PFSK-1 (cell line): Measurements from ENCODE around the gene UGT1A7.

Experiments used
- FOXP2 ChIP-seq: optimal IDR thresholded peaks from 2 replicates; pipeline ENCODE3; 2011; ENCODE audit warnings: borderline replicate concordance, control low read depth, inconsistent platforms; ENCODE audit not compliant: insufficient read depth; ENCODE audit errors: extremely low read length, extremely low read depth
- POLR2AphosphoS5 ChIP-seq: IDR thresholded peaks from 2 replicates; pipeline ENCODE4 v1.6.1; 2012; ENCODE audit warnings: low read depth, mild to moderate bottlenecking, control low read depth, low read length, moderate library complexity
- REST ChIP-seq, 2 experiments: IDR thresholded peaks; 2 replicates each; pipeline versions ENCODE4 v1.6.1 to v1.8.0; 2011 to 2012; ENCODE audit warnings: low read depth in 2 of 2, low read length in 2 of 2, control low read depth in 1 of 2, inconsistent platforms in 1 of 2, mild to moderate bottlenecking in 1 of 2, moderate library complexity in 1 of 2; ENCODE audit not compliant: insufficient read depth in 1 of 2
- SIN3A ChIP-seq: IDR thresholded peaks from 2 replicates; pipeline ENCODE4 v1.6.1; 2012; ENCODE audit warnings: mild to moderate bottlenecking, low read length, moderate library complexity, borderline replicate concordance; ENCODE audit not compliant: insufficient read depth
- TAF1 ChIP-seq: IDR thresholded peaks from 2 replicates; pipeline ENCODE4 v1.6.1; 2012; ENCODE audit warnings: low read length, control low read depth, borderline replicate concordance; ENCODE audit not compliant: insufficient read depth

UGT1A7 gene

GRCh38 chr2:233705911-233706506 is 24.3 kb downstream of the UGT1A7 start:
- TF ChIP-seq FOXP2: no peak
- TF ChIP-seq POLR2AphosphoS5: no peak

DNA sequence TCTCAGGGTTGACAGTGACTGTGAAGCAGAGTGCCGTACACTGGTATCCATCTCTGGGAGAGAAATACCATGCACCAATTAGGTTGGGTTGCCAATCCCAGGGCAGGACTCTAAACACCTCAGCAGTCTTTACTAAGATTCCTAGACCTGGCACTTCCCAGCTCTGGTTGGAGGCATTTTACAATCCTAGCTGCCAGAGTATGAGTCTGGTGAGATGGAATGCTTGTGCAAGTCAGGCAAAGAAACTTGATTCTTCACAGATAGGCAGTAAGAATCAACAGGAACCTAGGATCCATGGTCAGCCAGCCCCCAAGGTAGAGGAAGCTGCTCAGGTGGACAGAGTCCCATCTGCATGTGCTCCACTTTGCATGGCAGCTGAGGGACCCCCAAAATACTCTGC is 25.0 kb downstream of the UGT1A7 start:
- TF ChIP-seq FOXP2 (no peak), POLR2AphosphoS5 (no peak), TAF1 (no peak), SIN3A (no peak), REST (IDR thresholded peaks at IDR 0.05; ENCODE audit: insufficient read depth in 1 of 2, low read depth in 2 of 2, low read length in 2 of 2) (no peak)

DNA sequence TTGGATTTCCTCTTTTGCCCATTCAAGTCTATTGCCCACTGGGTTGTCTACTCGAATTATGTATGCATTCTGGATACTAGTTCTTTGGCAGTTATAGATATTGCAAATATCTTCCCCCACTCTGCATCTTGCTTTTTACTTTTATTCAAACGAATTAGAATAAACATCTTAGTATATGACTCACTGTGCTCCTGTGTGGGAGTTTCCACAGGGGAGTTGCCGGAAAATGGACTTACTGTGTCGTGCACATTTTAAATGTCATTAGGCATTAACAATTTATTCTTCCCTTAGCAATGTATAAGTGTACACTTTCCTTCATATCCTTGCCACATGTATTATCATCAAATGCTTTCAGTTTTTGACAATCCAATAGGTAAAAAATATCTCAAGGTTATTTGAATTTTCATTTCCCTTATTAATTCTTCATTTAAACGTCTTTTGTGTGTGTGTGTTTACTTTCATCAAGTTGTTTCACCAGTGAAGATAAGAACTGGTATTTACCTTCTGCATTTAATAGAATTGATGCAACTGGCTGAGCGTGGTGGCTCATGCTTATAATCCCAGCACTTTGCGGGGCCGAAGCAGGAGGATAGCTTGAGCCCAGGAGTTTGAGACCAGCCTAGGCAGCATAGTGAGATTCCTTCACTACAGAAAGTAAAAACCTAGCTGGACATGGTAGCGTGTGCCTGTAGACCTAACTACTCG is 26.4 kb downstream of the UGT1A7 start:
- no peak for TF ChIP-seq TAF1
- TF ChIP-seq FOXP2: no peak
- no peak for TF ChIP-seq REST (IDR thresholded peaks at IDR 0.05; ENCODE audit: insufficient read depth in 1 of 2, low read depth in 2 of 2, low read length in 2 of 2)
- TF ChIP-seq SIN3A: no peak
- no peak for TF ChIP-seq POLR2AphosphoS5

DNA sequence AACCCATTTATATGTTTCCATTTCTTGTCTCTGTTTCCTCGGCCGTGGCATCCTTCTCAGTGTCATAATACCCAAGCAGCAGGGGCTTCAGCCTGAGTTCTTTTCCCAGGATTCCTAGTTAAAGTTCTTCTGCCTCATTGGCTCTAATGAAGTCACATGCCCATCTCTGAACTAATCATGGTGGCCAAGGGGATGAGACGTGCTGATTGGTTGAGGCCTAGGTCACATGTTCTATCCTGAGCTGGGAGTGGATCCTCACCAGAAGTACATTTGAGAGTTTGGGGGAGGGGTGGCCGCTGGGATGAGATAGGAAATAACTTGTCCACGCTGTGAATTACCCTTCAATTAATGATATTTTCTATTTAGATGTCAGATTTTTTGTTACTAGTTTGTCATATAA is 27.2 kb downstream of the UGT1A7 start:
- TF ChIP-seq REST (IDR thresholded peaks at IDR 0.05; ENCODE audit: insufficient read depth in 1 of 2, low read depth in 2 of 2, low read length in 2 of 2): no peak
- TF ChIP-seq TAF1: no peak
- TF ChIP-seq SIN3A: no peak
- TF ChIP-seq POLR2AphosphoS5: no peak
- no peak for TF ChIP-seq FOXP2

DNA sequence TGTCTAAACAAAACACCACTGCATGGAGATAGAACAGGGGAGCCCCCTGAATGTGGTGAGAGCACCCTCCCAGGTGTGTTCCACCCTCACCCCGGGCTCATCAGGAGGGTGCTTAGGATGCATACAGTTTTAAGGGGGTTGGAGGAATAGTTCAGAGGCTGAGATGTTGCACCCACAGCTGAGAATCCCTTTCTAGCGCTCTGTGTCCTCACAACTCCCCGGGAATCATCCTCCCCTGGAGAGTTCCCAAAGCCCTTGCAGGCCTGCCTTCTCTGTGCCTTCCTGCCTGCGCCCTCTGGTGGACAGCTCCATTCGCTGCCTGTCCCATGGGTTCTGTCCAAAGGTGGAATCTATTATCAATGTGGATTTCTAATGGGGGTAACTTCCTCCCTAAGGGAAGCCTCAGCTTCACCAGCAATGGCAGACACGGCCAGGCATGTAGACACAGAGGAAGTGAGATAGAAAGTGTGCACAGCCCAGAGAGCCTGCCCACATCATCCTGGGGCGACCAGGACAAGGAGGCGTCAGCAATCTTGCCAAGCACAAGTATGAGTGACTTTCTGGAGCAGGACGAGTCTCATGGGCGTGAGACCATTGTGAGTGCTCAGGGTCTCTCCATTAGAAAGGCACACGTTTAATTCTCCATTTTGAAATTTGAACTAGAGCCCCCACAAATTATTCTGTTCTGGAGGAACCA is 29.8 kb downstream of the UGT1A7 start:
- TF ChIP-seq REST (IDR thresholded peaks at IDR 0.05; ENCODE audit: insufficient read depth in 1 of 2, low read depth in 2 of 2, low read length in 2 of 2) (no peak), SIN3A (no peak), POLR2AphosphoS5 (no peak), TAF1 (no peak), FOXP2 (no peak)
